H4 (cell line): ENCODE data around the gene SLC22A6. TPM values are rescaled to one million over a fixed set of nuclear protein-coding genes. Genes with fewer than 3 reads are reported as not detected.
A peak's percentile ranks its signal among the peaks of the same experiment; 100 is the strongest.

Experiments
- DNase-seq: peaks from one replicate; pipeline ENCODE4 v3.0.0-alpha.2; 2015; ENCODE audit warnings: low spot score
- total RNA-seq: library from RNA; depleted of rRNA; stranded (reverse); fragments of >200 nt; shearing (Covaris generic); gene quantifications from 2 replicates; pipeline ENCODE4 v1.2.3, GENCODE V29; 2014; rRNA removed

SLC22A6 gene
- total RNA-seq = not detected in 2 replicates

- no peak for DNase-seq
Measured at GRCh38 chr11:62984451-62984991, at the start of gene SLC22A6. TSS of gene SLC22A6 (minus strand) at chr11:62984967. CDS start at chr11:62984690, 277 bp downstream.

GRCh38 chr11:63032457-63032856 lies 47.7 kb upstream of the SLC22A6 start:
- DNase-seq = no peak

- peak; percentile 59 for DNase-seq
Measured at GRCh38 chr11:63023841-63024648, 39.3 kb upstream of the SLC22A6 start.

- DNase-seq = no peak
Measured at GRCh38 chr11:63023222-63023814, 38.6 kb upstream of the SLC22A6 start.

- DNase-seq = no peak
Measured at GRCh38 chr11:63022441-63022840, 37.7 kb upstream of the SLC22A6 start.

- peak; percentile 19 for DNase-seq
Measured at GRCh38 chr11:63020671-63021291, 36.0 kb upstream of the SLC22A6 start.

- DNase-seq = no peak
Measured at GRCh38 chr11:63019506-63019905, 34.7 kb upstream of the SLC22A6 start.

GRCh38 chr11:63017306-63017974 lies 32.7 kb upstream of the SLC22A6 start:
- no peak for DNase-seq

GRCh38 chr11:63015521-63016215 lies 30.9 kb upstream of the SLC22A6 start, which contains the start of gene SLC22A8:
TSS of gene SLC22A8 (minus strand) at chr11:63015841. CDS start at chr11:63014958, 883 bp downstream.
- no peak for DNase-seq

GRCh38 chr11:63014408-63015055 lies 29.8 kb upstream of the SLC22A6 start:
- no peak for DNase-seq

GRCh38 chr11:63012839-63013238 lies 28.1 kb upstream of the SLC22A6 start:
- DNase-seq = no peak

- no peak for DNase-seq
Measured at GRCh38 chr11:63012430-63012829, 27.7 kb upstream of the SLC22A6 start.

GRCh38 chr11:63010934-63011439 lies 26.2 kb upstream of the SLC22A6 start:
- no peak for DNase-seq

- DNase-seq = no peak
Measured at GRCh38 chr11:63007920-63008319, 23.2 kb upstream of the SLC22A6 start.

- DNase-seq = no peak
Measured at GRCh38 chr11:63001456-63001855, 16.7 kb upstream of the SLC22A6 start.

GRCh38 chr11:62999649-63000048 lies 14.9 kb upstream of the SLC22A6 start:
- DNase-seq = no peak

GRCh38 chr11:62999156-62999555 lies 14.4 kb upstream of the SLC22A6 start:
- no peak for DNase-seq

GRCh38 chr11:62996271-62996670 lies 11.5 kb upstream of the SLC22A6 start:
- no peak for DNase-seq

GRCh38 chr11:62994775-62995174 lies 10.0 kb upstream of the SLC22A6 start:
- no peak for DNase-seq

GRCh38 chr11:62988276-62988675 lies 3.5 kb upstream of the SLC22A6 start:
- DNase-seq = no peak
